ENCODE results near the gene RAD9A.
"Not testable (repeated sequence)": the region's sequence is repeated elsewhere in the genome, so short reads cannot be mapped to it uniquely, and the experiment has no call there.

The RAD9A gene

GRCh38 chr11:67397536-67397935 is 5.8 kb downstream of the RAD9A start:
- DNase-seq (ENCODE audit: low read depth), result no peak

DNA sequence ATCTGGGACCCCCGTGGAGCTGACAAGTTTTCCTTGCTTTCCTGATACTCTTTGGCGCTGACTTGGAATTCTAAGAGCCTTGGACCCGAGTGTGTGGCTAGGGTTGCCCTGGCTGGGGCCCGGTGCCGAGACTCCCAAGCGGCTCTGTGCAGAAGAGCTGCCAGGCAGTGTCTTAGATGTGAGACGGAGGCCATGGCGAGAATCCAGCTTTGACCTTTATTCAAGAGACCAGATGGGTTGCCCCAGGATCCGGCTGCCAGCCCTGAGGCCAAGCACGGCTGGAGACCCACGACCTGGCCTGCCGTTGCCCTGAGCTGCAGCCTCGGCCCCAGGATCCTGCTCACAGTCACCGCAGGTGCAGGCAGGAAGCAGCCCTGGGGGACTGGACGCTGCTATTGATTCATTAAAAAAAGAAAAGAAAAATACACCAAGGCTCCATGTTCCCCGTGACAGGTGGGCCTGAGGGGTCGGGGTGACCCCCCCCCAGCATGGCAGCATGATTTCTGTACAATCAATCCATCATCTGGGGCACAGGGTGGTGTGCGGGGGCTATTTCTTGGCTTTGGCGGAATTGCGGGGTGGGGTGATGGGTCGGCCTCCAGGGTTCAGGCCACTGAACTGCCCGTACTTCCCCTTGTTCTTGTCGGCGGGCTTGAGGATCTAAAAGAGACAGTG is 6.3 kb downstream of the RAD9A start:
- DNase-seq (ENCODE audit: low read depth), result no peak

GRCh38 chr11:67398661-67399563 is 7.1 kb downstream of the RAD9A start:
- DNase-seq (ENCODE audit: low read depth), result no peak

DNA sequence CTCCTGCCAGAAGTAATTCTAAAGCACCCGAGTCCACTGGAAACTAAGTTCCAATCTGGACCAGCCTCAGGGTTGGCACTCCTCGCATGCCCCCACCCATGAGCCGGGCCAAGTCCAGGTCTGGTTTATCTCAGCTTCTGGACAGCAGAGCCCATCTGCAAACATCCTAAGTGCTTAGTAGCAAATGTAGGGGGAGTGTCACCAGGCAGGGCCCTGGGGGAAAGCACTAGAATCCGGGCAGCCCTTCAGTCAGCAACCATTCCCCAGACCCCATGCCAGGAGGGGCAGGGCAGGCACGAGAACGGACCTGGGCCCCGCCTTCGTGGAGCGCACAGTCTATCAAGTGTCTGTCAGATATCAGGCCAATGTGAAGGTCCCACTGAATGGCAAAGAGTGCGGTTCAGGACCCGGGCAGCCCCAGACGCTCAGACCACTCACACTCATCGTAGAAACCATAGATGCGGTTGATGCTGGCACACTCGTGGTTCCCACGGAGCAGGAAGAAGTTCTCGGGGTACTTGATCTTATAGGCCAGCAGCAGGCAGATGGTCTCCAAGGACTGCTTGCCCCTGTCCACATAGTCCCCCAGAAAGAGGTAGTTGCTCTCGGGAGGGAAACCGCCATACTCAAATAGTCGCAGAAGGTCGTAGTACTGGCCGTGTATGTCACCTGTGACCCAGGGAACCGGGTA is 8.6 kb downstream of the RAD9A start:
- no peak for DNase-seq (ENCODE audit: low read depth)

GRCh38 chr11:67400942-67401494 is 9.2 kb downstream of the RAD9A start:
- DNase-seq (ENCODE audit: low read depth), result no peak

- peak; percentile 88 for DNase-seq (ENCODE audit: low read depth)
These were observed 9.9 kb downstream of the RAD9A start, which contains the start of gene PPP1CA for GRCh38 chr11:67401495-67402191. Gene PPP1CA (minus strand): TSS chr11:67401858. CDS start chr11:67401782, 76 bp downstream.

DNA sequence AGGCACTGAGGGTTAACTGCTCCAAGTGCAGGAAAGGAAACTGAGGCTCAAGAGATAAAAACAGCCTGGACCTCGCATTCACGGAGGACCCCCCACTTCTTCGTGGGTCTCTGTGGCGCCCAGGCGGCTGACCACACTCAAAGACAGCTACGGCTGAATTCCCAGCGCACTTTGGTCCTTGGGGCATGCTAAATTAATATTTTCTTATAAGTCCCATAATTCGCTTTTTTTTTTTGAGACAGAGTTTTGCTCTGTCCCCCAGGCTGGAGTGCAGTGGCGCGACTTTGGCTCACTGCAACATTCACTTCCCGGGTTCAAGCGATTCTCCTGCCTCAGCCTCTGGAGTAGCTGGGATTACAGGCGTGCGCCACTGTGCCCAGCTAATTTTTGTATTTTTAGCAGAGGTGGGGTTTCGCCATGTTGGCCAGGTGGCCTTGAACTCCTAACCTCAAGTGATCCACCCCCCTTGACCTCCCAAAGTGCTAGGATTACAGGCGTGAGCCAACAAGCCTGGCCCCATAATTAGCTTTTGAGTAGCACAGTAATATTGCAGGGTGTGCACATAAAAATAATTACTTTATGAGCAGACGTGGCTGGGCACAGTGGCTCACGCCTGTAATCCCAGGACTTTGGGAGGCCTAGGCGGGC is 10.5 kb downstream of the RAD9A start:
- DNase-seq (ENCODE audit: low read depth), result not testable (repeated sequence)

- not testable (repeated sequence) for DNase-seq (ENCODE audit: low read depth)
These were observed 11.3 kb downstream of the RAD9A start for GRCh38 chr11:67403085-67403484.

GRCh38 chr11:67404515-67405195 is 12.9 kb downstream of the RAD9A start:
- DNase-seq (ENCODE audit: low read depth), result no peak

- DNase-seq (ENCODE audit: low read depth), result no peak
These were observed 13.4 kb downstream of the RAD9A start for GRCh38 chr11:67405196-67405567.

GRCh38 chr11:67405688-67406339 is 14.0 kb downstream of the RAD9A start:
- no peak for DNase-seq (ENCODE audit: low read depth)

DNA sequence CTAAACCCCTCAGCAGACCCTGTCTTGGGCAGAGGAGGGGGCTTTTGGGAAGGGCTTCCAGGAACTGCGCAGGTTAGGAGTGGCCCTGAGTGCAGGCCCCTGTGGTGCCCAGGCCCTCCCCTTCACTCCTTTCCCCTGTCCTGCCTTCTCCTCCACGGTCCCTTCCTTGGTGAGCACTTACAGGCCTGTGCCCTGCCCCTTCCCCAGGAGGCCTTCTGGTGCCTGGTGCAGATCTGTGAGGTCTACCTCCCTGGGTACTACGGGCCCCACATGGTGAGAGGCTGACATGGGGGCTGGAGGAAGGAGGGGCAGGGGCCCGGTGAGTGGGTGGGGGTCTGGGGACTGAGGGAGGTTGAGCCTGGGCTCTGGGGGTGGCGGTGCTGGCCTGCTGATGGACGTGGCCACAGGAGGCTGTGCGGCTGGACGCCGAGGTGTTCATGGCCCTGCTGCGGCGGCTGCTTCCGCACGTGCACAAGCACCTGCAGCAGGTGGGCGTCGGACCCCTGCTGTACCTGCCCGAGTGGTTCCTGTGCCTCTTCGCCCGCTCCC is 14.7 kb downstream of the RAD9A start:
- DNase-seq (ENCODE audit: low read depth), result no peak

DNA sequence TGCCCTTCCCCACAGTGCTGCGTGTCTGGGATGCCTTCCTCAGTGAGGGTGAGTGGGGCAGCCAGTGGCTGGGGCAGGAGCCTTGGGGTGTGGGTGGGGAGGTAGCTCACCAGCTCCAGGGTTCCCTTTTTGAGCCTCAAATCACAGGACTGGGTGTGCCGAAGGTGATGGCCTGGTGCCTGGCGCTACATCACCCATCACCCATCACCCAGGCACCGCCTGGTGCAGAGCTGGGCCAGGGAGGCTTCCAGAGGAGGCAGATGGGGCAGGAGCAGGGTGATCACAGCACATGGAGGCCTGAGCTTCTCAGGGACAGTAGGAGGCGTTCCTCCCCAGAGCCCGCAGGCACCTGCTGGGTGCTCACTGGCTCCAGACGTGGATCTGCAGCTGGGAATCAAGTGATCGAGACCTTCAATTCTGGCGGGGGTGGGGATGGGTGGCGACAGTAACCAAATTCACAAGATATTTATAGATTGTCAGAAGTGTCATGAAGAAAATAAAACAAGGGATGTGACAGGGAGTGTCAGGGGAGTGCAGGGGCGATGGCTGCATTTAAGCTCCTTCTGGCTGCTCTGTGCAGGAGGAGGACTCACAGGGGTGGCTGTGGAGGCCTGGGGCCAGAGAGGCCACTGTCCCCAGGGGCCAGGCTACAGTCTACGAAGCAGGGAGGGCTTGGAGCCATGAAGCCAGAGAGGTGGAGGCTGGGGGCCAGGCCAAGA is 15.3 kb downstream of the RAD9A start:
- DNase-seq (ENCODE audit: low read depth), result no peak

DNA sequence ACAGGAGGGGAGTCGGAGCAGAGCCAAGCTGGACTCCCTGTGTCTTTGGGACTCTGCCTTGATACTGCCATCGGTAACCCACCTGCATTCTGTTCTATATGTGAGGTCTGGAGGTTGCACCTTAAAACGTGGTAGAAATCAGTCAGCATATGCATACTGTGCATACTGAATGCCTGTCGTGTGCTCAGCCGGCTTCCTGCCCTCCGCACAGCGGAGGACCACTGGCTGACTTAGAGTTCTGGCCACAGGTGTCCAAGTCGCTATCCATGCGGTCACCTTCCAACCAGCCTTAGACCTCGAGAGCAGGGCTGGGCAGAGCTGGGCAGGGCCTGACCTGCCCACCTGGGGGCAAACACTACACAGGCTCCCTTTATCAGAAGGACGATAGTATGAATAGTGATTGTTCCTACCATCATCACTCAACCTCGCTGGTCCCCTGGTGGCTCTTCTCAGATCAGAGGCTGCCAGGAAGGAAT is 15.9 kb downstream of the RAD9A start:
- DNase-seq (ENCODE audit: low read depth), result no peak

- no peak for DNase-seq (ENCODE audit: low read depth)
These were observed 16.8 kb downstream of the RAD9A start for GRCh38 chr11:67408437-67409200.

DNA sequence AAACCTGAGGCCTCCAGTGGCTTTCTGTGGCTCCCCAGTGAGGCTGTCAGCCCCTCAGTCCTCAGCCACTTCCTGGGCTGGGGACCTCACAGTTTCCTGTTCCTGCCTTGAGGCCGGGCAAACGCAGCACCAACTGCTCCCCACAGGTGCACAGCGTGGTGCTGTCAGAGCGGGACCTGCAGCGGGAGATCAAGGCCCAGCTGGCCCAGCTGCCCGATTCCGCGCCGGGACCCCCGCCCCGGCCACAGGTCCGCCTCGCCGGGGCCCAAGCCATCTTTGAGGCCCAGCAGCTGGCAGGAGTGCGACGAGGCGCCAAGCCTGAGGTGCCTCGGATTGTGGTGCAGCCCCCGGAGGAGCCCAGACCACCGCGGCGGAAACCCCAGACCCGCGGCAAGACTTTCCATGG is 17.5 kb downstream of the RAD9A start:
- DNase-seq (ENCODE audit: low read depth), result peak; percentile 64

DNA sequence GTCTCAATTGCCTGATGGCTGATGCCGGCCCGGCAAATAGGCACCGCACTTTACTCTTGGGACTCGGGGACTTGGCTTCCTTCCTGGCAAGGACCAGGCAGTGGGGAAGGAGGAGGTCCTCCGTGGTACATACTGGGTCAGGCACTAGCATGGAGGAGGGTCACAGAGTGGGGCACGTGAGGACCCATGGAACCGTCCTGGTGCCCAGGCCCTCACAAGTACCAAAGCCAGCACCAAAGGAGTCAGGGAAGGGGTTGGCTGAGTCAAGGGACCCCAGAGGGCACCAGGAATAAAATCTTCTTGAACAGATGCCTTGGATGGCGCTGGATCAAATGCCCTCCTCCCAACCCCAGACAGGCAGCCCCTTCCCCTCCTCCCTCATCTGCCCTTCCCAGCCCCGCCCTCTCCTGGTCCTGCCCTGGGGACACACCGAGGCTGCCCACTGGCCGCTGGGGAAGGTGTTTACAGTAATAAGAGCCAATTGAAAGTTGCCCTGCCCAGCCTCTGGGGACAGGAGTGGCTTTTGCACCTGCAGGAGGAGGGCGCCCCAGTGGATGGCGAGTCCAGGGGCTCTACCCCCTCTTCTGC is 18.1 kb downstream of the RAD9A start:
- DNase-seq (ENCODE audit: low read depth), result no peak

GRCh38 chr11:67410369-67410831 is 18.6 kb downstream of the RAD9A start:
- DNase-seq (ENCODE audit: low read depth), result no peak
